Parathyroid adenoma (tissue), 2 donors: ENCODE results near the gene MOCS2.

Experiments
- H2AFZ ChIP-seq: fragments of 300-600 bp; sonication (generic); one replicate; pipeline ENCODE4 v1.7.0; 2017; ENCODE audit warnings: antibody characterized with exemption, mild to moderate bottlenecking
- H3K27ac ChIP-seq: fragments of 300-600 bp; sonication (generic); one replicate; pipeline ENCODE4 v1.7.0; 2017
- H3K27me3 ChIP-seq: fragments of 300-600 bp; sonication (generic); one replicate; pipeline ENCODE4 v1.7.0; 2017; ENCODE audit warnings: low read length; ENCODE audit not compliant: control insufficient read depth, insufficient read depth
- H3K36me3 ChIP-seq: fragments of 300-600 bp; sonication (generic); one replicate; pipeline ENCODE4 v1.7.0; 2017; ENCODE audit warnings: low read length; ENCODE audit not compliant: control insufficient read depth, insufficient read depth
- H3K4me1 ChIP-seq: fragments of 300-600 bp; sonication (generic); one replicate; pipeline ENCODE4 v1.7.0; 2017; ENCODE audit warnings: control low read depth
- H3K4me2 ChIP-seq: fragments of 300-600 bp; sonication (generic); one replicate; pipeline ENCODE4 v1.7.0; 2017; ENCODE audit warnings: low read length
- H3K4me3 ChIP-seq: fragments of 300-600 bp; sonication (generic); one replicate; pipeline ENCODE4 v1.7.0; 2017; ENCODE audit warnings: low read depth, low read length
- H3K79me2 ChIP-seq: fragments of 300-600 bp; sonication (generic); one replicate; pipeline ENCODE4 v1.7.0; 2017; ENCODE audit warnings: control low read depth
- H3K9ac ChIP-seq: fragments of 300-600 bp; sonication (generic); one replicate; pipeline ENCODE4 v1.7.0; 2017; ENCODE audit warnings: mild to moderate bottlenecking
- H3K9me3 ChIP-seq: fragments of 300-600 bp; sonication (generic); one replicate; pipeline ENCODE4 v1.7.0; 2017; ENCODE audit warnings: low read length; ENCODE audit not compliant: control insufficient read depth
- TF ChIP-seq, protein P1 (sequence below): fragments of 300-600 bp; sonication (generic); IDR thresholded peaks from one replicate; pipeline ENCODE4 v1.7.0; 2017; ENCODE audit warnings: antibody characterized with exemption, mild to moderate bottlenecking
- donor health status: primary hyperparathyroidism.

The MOCS2 gene

DNA sequence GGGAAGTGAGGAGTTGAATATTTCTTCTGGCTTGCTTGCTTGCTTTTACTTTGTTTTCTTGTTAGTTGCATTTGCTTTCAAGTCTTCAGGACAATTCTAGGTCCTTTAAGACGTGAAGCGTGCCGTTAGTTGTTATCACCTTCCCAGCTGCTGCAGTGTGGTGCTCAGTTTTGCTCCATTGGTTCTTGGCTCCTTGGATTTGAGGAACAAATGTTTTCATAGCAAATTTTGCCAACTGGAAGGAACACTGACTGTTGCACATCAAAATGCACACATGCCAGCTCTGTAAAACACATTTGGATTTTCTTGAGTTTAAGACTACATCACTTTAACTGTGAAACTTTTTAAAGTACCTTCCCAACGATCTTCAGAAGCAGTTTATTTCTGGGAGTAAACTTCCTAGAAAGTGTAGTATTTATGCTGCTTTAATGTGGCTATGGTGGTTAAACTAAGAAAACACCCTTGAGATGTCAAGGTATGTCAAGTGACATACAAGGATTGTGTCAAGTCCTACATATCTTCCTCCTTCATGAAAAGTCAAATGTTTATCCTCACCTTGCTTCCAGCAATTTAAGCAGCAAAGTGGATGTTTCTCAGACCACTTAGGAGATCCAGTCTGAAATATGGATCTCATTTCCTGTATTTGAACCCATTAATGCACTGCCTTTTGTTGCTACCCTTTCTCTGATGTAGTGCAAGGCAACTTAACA lies 24.9 kb downstream of the MOCS2 start:
- H3K27ac ChIP-seq, result no peak overlapping the region
- no peak overlapping the region for H2AFZ ChIP-seq
- H3K79me2 ChIP-seq, result no peaks in the 10 kb centered on the region
- no peaks in the 10 kb centered on the region for H3K27me3 ChIP-seq
- TF ChIP-seq, protein P1, sequence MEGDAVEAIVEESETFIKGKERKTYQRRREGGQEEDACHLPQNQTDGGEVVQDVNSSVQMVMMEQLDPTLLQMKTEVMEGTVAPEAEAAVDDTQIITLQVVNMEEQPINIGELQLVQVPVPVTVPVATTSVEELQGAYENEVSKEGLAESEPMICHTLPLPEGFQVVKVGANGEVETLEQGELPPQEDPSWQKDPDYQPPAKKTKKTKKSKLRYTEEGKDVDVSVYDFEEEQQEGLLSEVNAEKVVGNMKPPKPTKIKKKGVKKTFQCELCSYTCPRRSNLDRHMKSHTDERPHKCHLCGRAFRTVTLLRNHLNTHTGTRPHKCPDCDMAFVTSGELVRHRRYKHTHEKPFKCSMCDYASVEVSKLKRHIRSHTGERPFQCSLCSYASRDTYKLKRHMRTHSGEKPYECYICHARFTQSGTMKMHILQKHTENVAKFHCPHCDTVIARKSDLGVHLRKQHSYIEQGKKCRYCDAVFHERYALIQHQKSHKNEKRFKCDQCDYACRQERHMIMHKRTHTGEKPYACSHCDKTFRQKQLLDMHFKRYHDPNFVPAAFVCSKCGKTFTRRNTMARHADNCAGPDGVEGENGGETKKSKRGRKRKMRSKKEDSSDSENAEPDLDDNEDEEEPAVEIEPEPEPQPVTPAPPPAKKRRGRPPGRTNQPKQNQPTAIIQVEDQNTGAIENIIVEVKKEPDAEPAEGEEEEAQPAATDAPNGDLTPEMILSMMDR, result no peak
- H3K9ac ChIP-seq, result no peak overlapping the region
- no peaks in the 10 kb centered on the region for H3K9me3 ChIP-seq
- H3K4me1 ChIP-seq, result peaks cover 4% of the 10 kb centered on the region
- H3K4me3 ChIP-seq, result no peak overlapping the region
- H3K36me3 ChIP-seq, result no peaks in the 10 kb centered on the region
- no peak overlapping the region for H3K4me2 ChIP-seq

DNA sequence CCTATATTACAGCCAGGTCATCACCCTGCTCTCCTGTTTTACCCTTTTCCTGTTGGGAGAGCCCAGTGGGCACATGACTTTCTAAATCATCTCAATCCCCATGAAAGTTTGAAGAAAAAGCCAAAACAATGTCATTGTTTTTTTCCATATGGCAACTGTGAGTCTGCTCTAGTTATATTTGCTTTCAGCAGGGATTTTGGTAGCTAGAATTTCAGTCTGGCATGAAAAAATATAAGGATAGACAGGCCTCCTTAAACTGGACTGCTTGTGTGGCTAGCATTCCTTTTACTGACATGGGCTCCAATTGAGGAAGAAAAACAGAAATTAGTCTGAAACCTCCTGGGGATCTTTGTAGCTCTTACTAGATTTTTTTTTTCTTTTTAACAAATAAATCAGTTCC lies 25.6 kb downstream of the MOCS2 start:
- H3K9ac ChIP-seq, result no peak overlapping the region
- H3K36me3 ChIP-seq, result no peaks in the 10 kb centered on the region
- no peak overlapping the region for H2AFZ ChIP-seq
- no peaks in the 10 kb centered on the region for H3K27me3 ChIP-seq
- H3K4me2 ChIP-seq, result no peak overlapping the region
- no peak overlapping the region for H3K27ac ChIP-seq
- no peak overlapping the region for H3K4me3 ChIP-seq
- TF ChIP-seq, protein P1, result no peak
- H3K9me3 ChIP-seq, result no peaks in the 10 kb centered on the region
- H3K4me1 ChIP-seq, result no peaks in the 10 kb centered on the region
- H3K79me2 ChIP-seq, result no peaks in the 10 kb centered on the region

DNA sequence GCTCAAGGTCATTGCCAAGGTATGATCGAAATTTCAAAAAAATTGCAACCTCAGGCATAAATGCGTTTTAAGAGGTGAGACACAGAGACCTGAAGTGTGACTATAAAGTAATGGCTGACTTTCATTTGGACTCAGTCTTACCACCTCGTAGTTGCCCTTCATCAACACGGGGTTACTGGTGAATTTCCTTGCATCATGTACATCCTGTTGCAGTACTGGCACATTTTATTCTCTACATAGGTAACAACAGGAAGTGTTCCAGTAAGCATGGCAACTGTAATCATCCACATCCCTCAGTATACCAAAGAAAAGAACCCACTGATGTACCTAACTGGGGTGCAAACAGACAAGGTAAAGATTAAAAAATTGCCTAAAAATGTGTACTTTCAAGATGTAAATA lies 29.3 kb downstream of the MOCS2 start:
- TF ChIP-seq, protein P1, result no peak
- Histone ChIP-seq H3K4me2 (no peak overlapping the region), H3K27ac (no peak overlapping the region), H3K4me3 (no peak overlapping the region), H3K27me3 (no peaks in the 10 kb centered on the region), H3K4me1 (no peaks in the 10 kb centered on the region), H3K79me2 (no peaks in the 10 kb centered on the region), H3K36me3 (no peaks in the 10 kb centered on the region), H3K9me3 (no peaks in the 10 kb centered on the region), H3K9ac (no peak overlapping the region), H2AFZ (no peak overlapping the region)

DNA sequence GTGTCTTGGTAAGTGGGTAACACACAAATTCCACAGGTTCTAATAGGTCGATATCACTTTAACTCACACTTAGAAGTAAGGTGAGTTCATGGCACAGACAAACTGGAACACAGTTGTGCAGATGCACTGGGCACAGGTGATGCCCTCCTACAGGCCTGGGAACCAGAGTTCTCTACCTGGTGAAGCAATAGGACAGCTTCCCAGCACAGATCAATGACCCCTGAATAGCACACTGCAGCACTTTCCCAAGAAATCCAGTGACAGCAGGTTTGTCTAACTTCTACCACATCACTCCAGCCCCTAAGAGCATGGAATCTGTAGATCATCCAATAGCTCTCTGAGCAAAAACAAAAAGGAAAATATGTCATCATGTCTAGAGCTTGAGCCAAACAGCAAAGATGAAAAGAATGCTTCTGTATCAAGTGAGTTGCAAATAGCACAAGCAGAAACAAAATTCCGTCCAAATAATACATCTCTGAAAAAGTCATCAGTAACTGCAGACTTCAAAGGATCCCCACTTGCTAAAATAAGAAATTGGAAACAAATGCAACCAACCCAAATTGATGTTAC lies 33.5 kb downstream of the MOCS2 start:
- Histone ChIP-seq H2AFZ (no peak overlapping the region), H3K4me1 (no peaks in the 10 kb centered on the region), H3K9me3 (no peaks in the 10 kb centered on the region), H3K27me3 (no peaks in the 10 kb centered on the region), H3K36me3 (no peaks in the 10 kb centered on the region), H3K4me3 (no peak overlapping the region), H3K4me2 (no peak overlapping the region), H3K27ac (no peak overlapping the region), H3K79me2 (no peaks in the 10 kb centered on the region), H3K9ac (no peak overlapping the region)
- TF ChIP-seq, protein P1, result no peak

DNA sequence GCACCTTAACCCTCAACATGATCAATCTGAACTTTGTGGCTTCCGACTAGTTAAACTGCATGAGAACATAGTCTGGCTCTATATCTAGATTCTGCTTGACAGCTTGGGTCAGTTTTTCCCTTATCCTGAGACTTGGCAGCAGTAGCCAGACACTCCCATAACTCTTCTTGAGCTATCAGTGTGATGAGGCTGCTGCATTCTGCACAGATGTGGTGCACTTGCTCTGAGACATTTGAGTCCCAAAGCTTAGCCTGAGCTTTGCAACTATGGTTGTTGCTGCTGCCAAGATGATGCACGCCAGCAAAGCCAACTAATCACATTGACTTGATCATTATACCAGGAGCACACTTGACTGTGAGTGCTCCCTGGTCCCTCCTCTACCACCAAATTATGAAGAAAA lies 36.2 kb downstream of the MOCS2 start:
- H3K27me3 ChIP-seq, result no peaks in the 10 kb centered on the region
- H3K4me1 ChIP-seq, result no peaks in the 10 kb centered on the region
- H3K4me3 ChIP-seq, result no peak overlapping the region
- H3K9me3 ChIP-seq, result no peaks in the 10 kb centered on the region
- no peaks in the 10 kb centered on the region for H3K79me2 ChIP-seq
- H3K27ac ChIP-seq, result no peak overlapping the region
- no peak overlapping the region for H2AFZ ChIP-seq
- no peaks in the 10 kb centered on the region for H3K36me3 ChIP-seq
- H3K9ac ChIP-seq, result no peak overlapping the region
- TF ChIP-seq, protein P1, result no peak
- no peak overlapping the region for H3K4me2 ChIP-seq
